ENCODE data around the gene KTN1.

DNA sequence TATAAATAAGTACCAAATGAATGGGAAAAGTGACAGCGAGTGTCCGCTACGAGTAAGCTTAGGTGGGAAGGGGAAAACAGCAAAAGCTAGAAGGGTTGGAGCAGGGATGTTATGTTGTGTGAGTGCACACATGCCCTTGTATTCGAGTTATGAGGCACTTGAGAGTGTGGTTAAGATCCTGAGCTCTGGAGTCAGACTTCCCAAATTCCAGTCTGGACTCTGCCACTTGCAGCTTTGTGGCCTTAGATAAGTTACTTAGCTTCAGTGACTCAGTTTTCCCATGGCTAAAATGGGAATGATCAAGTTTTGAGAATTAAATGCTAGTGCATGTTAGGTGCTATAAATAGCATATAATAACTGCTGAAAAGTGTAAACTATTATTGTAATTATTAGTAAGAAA is 44.9 kb downstream of the KTN1 start:
- no peak for TF ChIP-seq CTCF (conservative IDR thresholded peaks at IDR 0.05; ENCODE audit: low read depth in 2 of 2)
- TF ChIP-seq CREB1 (CRISPR knock-in tag; IDR thresholded peaks at IDR 0.05; ENCODE audit: low read depth): no peak
